Spinal cord (tissue), 10 donors: ENCODE measurements around the gene COPE. TPM values are rescaled to one million over a fixed set of nuclear protein-coding genes. Genes with fewer than 3 reads are reported as not detected.

ENCODE experiments used
- DNase-seq, 6 donors: peaks; one replicate each; pipeline versions ENCODE4 v3.0.0 to v3.0.0-alpha.2; 2013 to 2015; ENCODE audit warnings: low spot score in 6 of 6, low read depth in 4 of 6
- H3K27ac ChIP-seq: one replicate; pipeline ENCODE4 v1.5.1; 2013; ENCODE audit warnings: low read depth, low read length, control low read depth
- H3K27me3 ChIP-seq: one replicate; pipeline ENCODE4 v1.6.1; 2013; ENCODE audit warnings: low read length; ENCODE audit not compliant: control insufficient read depth, insufficient read depth
- H3K36me3 ChIP-seq: one replicate; pipeline ENCODE4 v1.6.1; 2013; ENCODE audit warnings: low read length; ENCODE audit not compliant: control insufficient read depth, insufficient read depth
- H3K4me1 ChIP-seq: one replicate; pipeline ENCODE4 v1.6.1; 2013; ENCODE audit warnings: low read length; ENCODE audit not compliant: control insufficient read depth, insufficient read depth
- H3K4me3 ChIP-seq: one replicate; pipeline ENCODE4 v1.5.1; 2013; ENCODE audit warnings: low read depth, low read length, control low read depth
- H3K9me3 ChIP-seq: one replicate; pipeline ENCODE4 v1.6.1; 2013; ENCODE audit warnings: low read length; ENCODE audit not compliant: control insufficient read depth, insufficient read depth
- WGBS: methylation state at CpG from one replicate; pipeline ENCODE4 v1.1.5; 2013; ENCODE audit warnings: missing lambda C conversion rate; ENCODE audit not compliant: insufficient coverage; 5-methylcytosine and 5-hydroxymethylcytosine counted together
- polyA plus RNA-seq, 2 donors: library from polyadenylated mRNA; unstranded; fragments of 120-200 nt; gene quantifications; one replicate each; pipeline ENCODE4 v1.2.1, GENCODE V29; 2013; ENCODE audit not compliant: insufficient read length in 2 of 2
- total RNA-seq, 2 donors: library from RNA; depleted of rRNA in 1 of 2; stranded (reverse); fragments of 120-200 nt in 1 of 2; fragments of >200 nt in 1 of 2; gene quantifications; one replicate each; pipeline versions ENCODE4 v1.2.3 to v1.2.4, GENCODE V29; 2013 to 2014
- donor health status: healthy.

Gene COPE
- total and polyA plus RNA-seq, 4 donors, result 77.2 to 188 (median 177) TPM

- no peak overlapping the region for H3K27ac ChIP-seq
Observed at GRCh38 chr19:18942692-18943091, 23.5 kb upstream of the COPE start.

GRCh38 chr19:18941628-18942354 is 22.6 kb upstream of the COPE start:
- DNase-seq, result peak in 2 of 6 donors; percentile 6 to 25
- Histone ChIP-seq H3K9me3 (no peaks in the 10 kb centered on the region), H3K36me3 (peaks cover 16% of the 10 kb centered on the region), H3K4me3 (peak overlapping the region; percentile 2), H3K27me3 (no peaks in the 10 kb centered on the region), H3K4me1 (peaks cover 32% of the 10 kb centered on the region), H3K27ac (no peak overlapping the region)
- 46% methylated on average over 6 of the region's 18 CpGs for WGBS

More at GRCh38 chr19:18942692-18943091, 23.5 kb upstream of the COPE start:
- H3K4me3 ChIP-seq, result no peak overlapping the region
- DNase-seq, result no peak
- H3K9me3 ChIP-seq, result no peaks in the 10 kb centered on the region
- H3K27me3 ChIP-seq, result no peaks in the 10 kb centered on the region
- peaks cover 32% of the 10 kb centered on the region for H3K4me1 ChIP-seq
- 100% methylated on average over 4 of the region's 6 CpGs for WGBS
- H3K36me3 ChIP-seq, result peaks cover 15% of the 10 kb centered on the region

- H3K27me3 ChIP-seq, result no peaks in the 10 kb centered on the region
- under 1% methylated on average over 61 of the region's 81 CpGs for WGBS
Observed at GRCh38 chr19:18940769-18941627, 21.8 kb upstream of the COPE start, which contains the start of gene HOMER3. Gene HOMER3 (minus strand): TSS chr19:18941217. CDS start chr19:18938982, 2,235 bp downstream.

GRCh38 chr19:18939922-18940768 is 21.0 kb upstream of the COPE start:
- Histone ChIP-seq H3K27ac (peak overlapping the region; percentile 15), H3K4me1 (peaks cover 32% of the 10 kb centered on the region), H3K4me3 (peak overlapping the region; percentile 63), H3K36me3 (peaks cover 15% of the 10 kb centered on the region), H3K27me3 (no peaks in the 10 kb centered on the region), H3K9me3 (no peaks in the 10 kb centered on the region)
- peak in 2 of 6 donors; percentile 4 to 47 for DNase-seq
- under 1% methylated on average over 43 of the region's 47 CpGs for WGBS

More at GRCh38 chr19:18940769-18941627, 21.8 kb upstream of the COPE start, which contains the start of gene HOMER3:
- peaks cover 32% of the 10 kb centered on the region for H3K4me1 ChIP-seq
- H3K36me3 ChIP-seq, result peaks cover 15% of the 10 kb centered on the region
- no peaks in the 10 kb centered on the region for H3K9me3 ChIP-seq
- H3K4me3 ChIP-seq, result peak within 1 kb of the TSS; percentile 63
- H3K27ac ChIP-seq, result peak within 1 kb of the TSS; percentile 15
- DNase-seq, result peak in 4 of 6 donors; percentile 57 to 91 (median 73)

GRCh38 chr19:18939163-18939562 is 20.0 kb upstream of the COPE start:
- H3K27me3 ChIP-seq, result no peaks in the 10 kb centered on the region
- H3K27ac ChIP-seq, result no peak overlapping the region
- DNase-seq, result no peak
- 100% methylated on average over 3 of the region's 3 CpGs for WGBS
- H3K36me3 ChIP-seq, result peaks cover 17% of the 10 kb centered on the region
- peaks cover 32% of the 10 kb centered on the region for H3K4me1 ChIP-seq
- H3K4me3 ChIP-seq, result no peak overlapping the region
- no peaks in the 10 kb centered on the region for H3K9me3 ChIP-seq

- Histone ChIP-seq H3K36me3 (peaks cover 53% of the 10 kb centered on the region), H3K4me3 (no peak overlapping the region), H3K27me3 (no peaks in the 10 kb centered on the region), H3K27ac (no peak overlapping the region), H3K4me1 (peaks cover 13% of the 10 kb centered on the region), H3K9me3 (no peaks in the 10 kb centered on the region)
- 82% methylated on average over 7 of the region's 13 CpGs for WGBS
- DNase-seq, result no peak
Observed at GRCh38 chr19:18933297-18933696, 14.1 kb upstream of the COPE start.

GRCh38 chr19:18932216-18932841 is 13.1 kb upstream of the COPE start:
- no peaks in the 10 kb centered on the region for H3K27me3 ChIP-seq
- peak in 3 of 6 donors; percentile 31 to 85 (median 75) for DNase-seq
- WGBS, result 7% methylated on average over 32 of the region's 37 CpGs
- peaks cover 13% of the 10 kb centered on the region for H3K4me1 ChIP-seq
- H3K4me3 ChIP-seq, result peak overlapping the region; percentile 31
- no peaks in the 10 kb centered on the region for H3K9me3 ChIP-seq
- peaks cover 53% of the 10 kb centered on the region for H3K36me3 ChIP-seq
- H3K27ac ChIP-seq, result no peak overlapping the region

- Histone ChIP-seq H3K4me1 (peaks cover 13% of the 10 kb centered on the region), H3K9me3 (no peaks in the 10 kb centered on the region), H3K27ac (no peak overlapping the region), H3K4me3 (no peak overlapping the region), H3K27me3 (no peaks in the 10 kb centered on the region), H3K36me3 (peaks cover 59% of the 10 kb centered on the region)
- DNase-seq, result no peak
- WGBS, result 82% methylated on average over 27 of the region's 34 CpGs
Observed at GRCh38 chr19:18931316-18932162, 12.4 kb upstream of the COPE start.
